WTC11 (cell line): ENCODE measurements around the gene SCYGR4.

ENCODE experiments used
- CTCF ChIP-seq: fragments of 200-600 bp; IDR thresholded peaks from 2 replicates; pipeline ENCODE4 v1.8.0; 2022; ENCODE audit warnings: antibody characterized with exemption
- ELF4 ChIP-seq: sonication (generic); formaldehyde crosslinking; IDR thresholded peaks from 2 replicates; pipeline ENCODE4 v1.8.1; 2022; ENCODE audit warnings: low read depth, mild to moderate bottlenecking, moderate library complexity, missing genetic modification reagents
- HMGXB4 ChIP-seq: sonication (generic); formaldehyde crosslinking; IDR thresholded peaks from 2 replicates; pipeline ENCODE4 v1.8.1; 2023; ENCODE audit warnings: mild to moderate bottlenecking, moderate library complexity, missing genetic modification reagents
- MAX ChIP-seq: sonication (generic); formaldehyde crosslinking; IDR thresholded peaks from 2 replicates; pipeline ENCODE4 v1.8.0; 2022; ENCODE audit warnings: mild to moderate bottlenecking, missing genetic modification reagents
- MLX ChIP-seq: sonication (generic); formaldehyde crosslinking; IDR thresholded peaks from 2 replicates; pipeline ENCODE4 v1.8.1; 2023; ENCODE audit warnings: mild to moderate bottlenecking, missing genetic modification reagents, moderate library complexity
- PRRX2 ChIP-seq: fragments of 250-450 bp; sonication (Bioruptor Pico); IDR thresholded peaks from 2 replicates; pipeline ENCODE4 v1.8.0; 2021; ENCODE audit warnings: mild to moderate bottlenecking
- RELA ChIP-seq: sonication (generic); formaldehyde crosslinking; IDR thresholded peaks from 2 replicates; pipeline ENCODE4 v1.8.1; 2022; ENCODE audit warnings: missing genetic modification reagents, mild to moderate bottlenecking, borderline replicate concordance
- SMAD3 ChIP-seq: sonication (generic); formaldehyde crosslinking; IDR thresholded peaks from 2 replicates; pipeline ENCODE4 v1.8.0; 2022; ENCODE audit warnings: missing genetic modification reagents, mild to moderate bottlenecking, borderline replicate concordance
- SMAD4 ChIP-seq: sonication (generic); formaldehyde crosslinking; IDR thresholded peaks from 2 replicates; pipeline ENCODE4 v1.8.0; 2022; ENCODE audit warnings: mild to moderate bottlenecking, missing genetic modification reagents
- SOX15 ChIP-seq: fragments of 250-450 bp; sonication (Bioruptor Pico); IDR thresholded peaks from 2 replicates; pipeline ENCODE4 v1.9.0; 2021; ENCODE audit warnings: mild to moderate bottlenecking
- SP1 ChIP-seq: sonication (generic); formaldehyde crosslinking; conservative IDR thresholded peaks from 2 replicates; pipeline ENCODE4 v1.8.1; 2022; ENCODE audit warnings: missing genetic modification reagents
- USF1 ChIP-seq: sonication (generic); formaldehyde crosslinking; IDR thresholded peaks from 2 replicates; pipeline ENCODE4 v1.8.0; 2022; ENCODE audit warnings: mild to moderate bottlenecking, missing genetic modification reagents

GRCh38 chr2:227576110-227576509 lies 41.2 kb upstream of the SCYGR4 start:
- TF ChIP-seq SMAD3 (CRISPR knock-in tag) (no peak), SOX15 (CRISPR knock-in tag) (no peak), SP1 (CRISPR knock-in tag) (no peak), CTCF (no peak), SMAD4 (CRISPR knock-in tag) (no peak), USF1 (CRISPR knock-in tag) (no peak), ELF4 (CRISPR knock-in tag) (no peak), HMGXB4 (CRISPR knock-in tag) (no peak), MLX (CRISPR knock-in tag) (no peak), PRRX2 (CRISPR knock-in tag) (no peak), MAX (CRISPR knock-in tag) (no peak), RELA (CRISPR knock-in tag) (no peak)
